Activated T-cell treated with anti-CD3 and anti-CD28 coated beads, Interleukin-2, amount 50 U/mL, for 24 hours (primary cell): ENCODE results near the gene UBE2J2.
"Not testable (repeated sequence)": the region's sequence is repeated elsewhere in the genome, so short reads cannot be mapped to it uniquely, and the experiment has no call there.

Source experiments
- DNase-seq: peaks from one replicate; pipeline ENCODE4 v3.0.0-alpha.2; 2020
- H3K27ac Mint-ChIP-seq: 2 replicates; pipeline ENCODE4 v1.8.0; 2020; ENCODE audit warnings: mild to moderate bottlenecking, mixed read lengths
- H3K27me3 Mint-ChIP-seq: 2 replicates; pipeline ENCODE4 v1.8.0; 2020; ENCODE audit warnings: mixed read lengths
- H3K36me3 Mint-ChIP-seq: 2 replicates; pipeline ENCODE4 v1.8.0; 2020; ENCODE audit warnings: low read depth, mixed read lengths
- H3K4me1 Mint-ChIP-seq: 2 replicates; pipeline ENCODE4 v1.8.0; 2020; ENCODE audit warnings: low read depth, mixed read lengths
- H3K4me3 Mint-ChIP-seq: 2 replicates; pipeline ENCODE4 v1.8.0; 2020; ENCODE audit warnings: mild to moderate bottlenecking, moderate library complexity, mixed read lengths
- H3K9me3 Mint-ChIP-seq: 2 replicates; pipeline ENCODE4 v1.8.0; 2020; ENCODE audit warnings: mixed read lengths

Gene UBE2J2

DNA sequence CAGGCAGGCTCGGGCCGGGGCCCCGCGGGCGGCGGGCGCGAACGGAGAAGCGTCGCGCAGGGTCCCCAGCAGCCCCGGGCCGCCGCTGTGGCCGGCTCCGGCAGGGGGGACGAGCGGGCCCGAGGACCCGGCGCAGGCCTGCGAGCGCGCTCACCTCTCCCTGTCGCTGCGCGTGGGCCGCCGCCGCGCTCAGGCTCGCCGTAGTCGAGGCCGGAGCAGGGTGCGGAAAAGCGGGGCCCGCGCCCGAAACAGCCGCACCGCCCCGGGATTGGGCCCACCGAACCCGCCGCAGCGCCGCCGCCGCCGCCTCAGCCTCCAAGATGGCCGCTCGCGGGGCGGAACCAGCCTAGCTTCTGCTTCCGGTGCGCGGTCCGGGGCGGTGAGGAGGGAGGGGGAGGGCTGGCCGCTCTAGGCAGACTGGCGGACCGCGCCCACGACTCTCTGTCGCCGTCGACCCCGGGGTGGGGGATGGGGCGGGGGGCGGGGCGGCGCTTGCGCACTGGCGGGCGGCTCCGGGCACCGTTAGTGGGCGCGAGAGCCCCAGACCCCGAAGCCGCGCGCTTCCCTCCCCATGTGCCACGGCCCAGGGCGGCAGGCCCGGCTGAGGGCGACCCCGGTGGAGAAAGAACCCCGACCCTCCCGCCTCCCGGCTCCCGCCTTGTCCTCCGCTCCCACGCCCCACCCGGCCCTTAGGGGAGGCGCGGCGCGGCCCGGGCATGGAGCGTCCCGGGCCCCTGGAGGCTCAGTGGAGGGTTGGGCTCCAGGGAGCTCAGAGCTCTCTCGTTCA is at the start of gene UBE2J2:
Gene UBE2J2, minus strand, starts transcription at position 343 of the 787 bp plus-strand sequence. CDS start 5,862 bp downstream, outside the sequence.
- Mint-ChIP-seq H3K4me3 (peak within 1 kb of the TSS; percentile 91), H3K9me3 (no peaks in the 10 kb centered on the region), H3K36me3 (peaks cover 39% of the 10 kb centered on the region), H3K4me1 (peaks cover 41% of the 10 kb centered on the region), H3K27ac (peak within 1 kb of the TSS; percentile 94), H3K27me3 (no peaks in the 10 kb centered on the region)
- DNase-seq: peak; percentile 95

DNA sequence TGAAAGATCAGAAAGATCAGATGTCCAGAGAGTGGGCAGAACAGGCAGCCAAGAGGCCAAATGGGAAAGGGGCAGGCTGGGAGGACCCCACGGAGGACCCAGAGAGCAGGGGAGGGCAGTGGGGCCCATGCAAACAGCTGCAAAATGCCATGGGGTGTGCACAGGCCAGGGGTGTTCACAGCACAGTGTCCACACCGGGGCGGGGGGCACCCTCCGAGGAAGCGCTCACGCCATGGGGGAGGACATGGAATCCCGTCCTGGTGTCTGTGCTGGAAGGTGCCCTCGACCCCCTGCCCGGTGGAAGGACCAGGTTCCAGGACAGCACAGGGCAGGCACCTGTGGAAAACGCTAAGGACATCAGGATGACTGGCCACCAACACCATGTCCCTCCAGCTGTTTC is 49.3 kb upstream of the UBE2J2 start:
- Mint-ChIP-seq H3K36me3 (peaks cover 55% of the 10 kb centered on the region), H3K4me3 (peak overlapping the region; percentile 82), H3K27me3 (no peaks in the 10 kb centered on the region), H3K27ac (peak overlapping the region; percentile 90), H3K4me1 (peaks cover 45% of the 10 kb centered on the region), H3K9me3 (no peaks in the 10 kb centered on the region)
- no peak for DNase-seq

DNA sequence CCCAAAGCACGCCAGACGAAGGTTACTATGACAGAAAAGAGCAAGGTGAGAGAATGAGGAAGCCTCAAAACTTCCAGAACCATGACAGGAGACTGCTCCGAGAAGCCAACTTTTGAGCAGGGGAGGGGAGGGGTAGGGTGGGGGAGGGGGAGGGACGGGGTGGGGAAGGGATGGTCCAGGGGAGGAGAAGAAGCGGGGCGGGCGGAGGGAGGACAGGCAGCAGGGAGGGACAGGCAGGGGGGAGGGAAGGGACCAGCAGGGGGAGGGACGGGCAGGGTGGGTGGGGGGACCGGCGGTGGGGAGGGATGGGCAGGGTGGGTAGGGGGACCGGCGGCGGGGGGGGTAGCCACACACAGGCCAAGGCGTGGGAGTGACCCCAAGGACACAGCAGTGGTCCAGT is 48.8 kb upstream of the UBE2J2 start:
- peak overlapping the region; percentile 82 for H3K4me3 Mint-ChIP-seq
- H3K9me3 Mint-ChIP-seq: no peaks in the 10 kb centered on the region
- H3K4me1 Mint-ChIP-seq: peaks cover 45% of the 10 kb centered on the region
- DNase-seq: no peak
- H3K27me3 Mint-ChIP-seq: no peaks in the 10 kb centered on the region
- peaks cover 55% of the 10 kb centered on the region for H3K36me3 Mint-ChIP-seq
- peak overlapping the region; percentile 90 for H3K27ac Mint-ChIP-seq

DNA sequence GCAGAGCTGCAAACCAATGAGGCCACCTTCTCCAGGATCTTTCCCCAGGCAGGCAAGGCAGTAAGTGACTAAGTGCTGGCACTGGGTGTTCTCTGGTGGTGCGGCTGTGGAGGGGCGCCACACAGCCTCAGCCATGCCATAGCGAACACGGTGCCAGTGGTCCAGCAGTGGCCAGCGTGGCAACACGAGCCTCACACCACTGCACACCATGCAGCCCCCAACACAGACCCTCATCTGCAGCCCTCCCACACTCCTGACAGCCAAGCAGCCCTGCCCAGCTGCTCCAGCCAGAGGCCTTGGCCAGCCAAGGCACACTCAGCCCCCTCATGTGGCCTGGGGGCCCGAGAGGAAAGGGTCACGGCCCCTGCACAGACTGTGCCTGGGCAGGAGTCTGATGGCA is 47.8 kb upstream of the UBE2J2 start:
- Mint-ChIP-seq H3K4me1 (peaks cover 41% of the 10 kb centered on the region), H3K27me3 (no peaks in the 10 kb centered on the region), H3K9me3 (no peaks in the 10 kb centered on the region), H3K27ac (peak overlapping the region; percentile 78), H3K4me3 (peak overlapping the region; percentile 25), H3K36me3 (peaks cover 55% of the 10 kb centered on the region)
- no peak for DNase-seq

DNA sequence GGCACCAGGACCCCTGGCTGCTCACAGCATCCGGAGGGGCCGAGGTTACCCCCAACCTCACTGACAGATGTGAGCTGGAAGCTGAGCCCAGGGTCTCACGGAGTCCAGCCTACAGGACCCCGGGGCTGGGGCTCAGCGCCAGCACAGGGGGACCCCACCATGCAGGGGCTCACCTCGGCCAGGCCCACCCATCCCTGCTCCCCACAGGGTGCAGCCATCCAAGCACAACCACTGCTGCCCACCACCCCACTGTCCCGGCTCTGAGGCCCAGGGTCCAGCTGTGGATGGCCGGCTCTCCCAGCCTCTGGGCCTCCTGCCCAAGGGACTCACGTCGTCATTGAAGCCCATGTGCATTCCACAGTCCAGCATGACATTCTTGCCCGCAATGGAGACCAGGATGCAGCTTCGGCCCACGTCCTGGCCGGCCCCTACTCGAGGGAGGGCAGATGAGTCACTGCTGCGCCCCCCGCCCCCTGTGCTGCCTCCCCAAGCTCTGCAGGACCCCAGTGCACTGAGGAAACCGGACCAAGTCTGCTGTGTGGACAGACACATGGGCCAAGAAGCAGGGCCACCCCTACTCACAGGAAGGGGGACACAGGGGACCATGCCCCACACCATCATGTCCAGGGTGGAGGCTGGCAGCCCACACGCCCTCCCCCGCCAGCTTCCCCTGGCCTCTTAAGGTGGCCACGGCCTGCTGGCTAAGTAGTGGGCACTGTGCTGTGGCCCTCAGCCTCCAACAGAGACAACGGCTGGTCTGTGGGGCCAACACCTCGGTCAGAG is 47.2 kb upstream of the UBE2J2 start:
- Mint-ChIP-seq H3K36me3 (peaks cover 60% of the 10 kb centered on the region), H3K27ac (peak overlapping the region; percentile 78), H3K4me3 (peak overlapping the region; percentile 25)

DNA sequence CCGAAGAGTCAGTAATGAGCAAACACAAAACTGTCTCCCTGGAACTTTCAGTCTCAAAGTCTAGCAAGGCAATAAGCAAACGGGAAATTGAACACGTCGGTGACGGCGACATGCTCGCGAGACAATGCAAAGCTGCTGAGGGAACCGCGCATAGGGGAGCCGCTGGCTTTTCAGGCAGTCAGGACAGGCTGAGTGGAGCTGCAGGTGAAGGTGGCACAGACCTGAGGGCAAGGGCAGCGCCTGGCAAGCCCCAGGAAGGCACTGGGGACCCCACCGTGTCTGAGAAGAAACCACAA is 45.9 kb upstream of the UBE2J2 start:
- Mint-ChIP-seq H3K4me1 (peaks cover 29% of the 10 kb centered on the region), H3K36me3 (peaks cover 71% of the 10 kb centered on the region), H3K27me3 (no peaks in the 10 kb centered on the region), H3K4me3 (no peak overlapping the region), H3K27ac (peak overlapping the region; percentile 71), H3K9me3 (no peaks in the 10 kb centered on the region)
- DNase-seq: no peak

More for the DNA sequence above, 47.2 kb upstream of the UBE2J2 start:
- H3K9me3 Mint-ChIP-seq: no peaks in the 10 kb centered on the region
- H3K4me1 Mint-ChIP-seq: peaks cover 36% of the 10 kb centered on the region
- no peaks in the 10 kb centered on the region for H3K27me3 Mint-ChIP-seq
- no peak for DNase-seq

DNA sequence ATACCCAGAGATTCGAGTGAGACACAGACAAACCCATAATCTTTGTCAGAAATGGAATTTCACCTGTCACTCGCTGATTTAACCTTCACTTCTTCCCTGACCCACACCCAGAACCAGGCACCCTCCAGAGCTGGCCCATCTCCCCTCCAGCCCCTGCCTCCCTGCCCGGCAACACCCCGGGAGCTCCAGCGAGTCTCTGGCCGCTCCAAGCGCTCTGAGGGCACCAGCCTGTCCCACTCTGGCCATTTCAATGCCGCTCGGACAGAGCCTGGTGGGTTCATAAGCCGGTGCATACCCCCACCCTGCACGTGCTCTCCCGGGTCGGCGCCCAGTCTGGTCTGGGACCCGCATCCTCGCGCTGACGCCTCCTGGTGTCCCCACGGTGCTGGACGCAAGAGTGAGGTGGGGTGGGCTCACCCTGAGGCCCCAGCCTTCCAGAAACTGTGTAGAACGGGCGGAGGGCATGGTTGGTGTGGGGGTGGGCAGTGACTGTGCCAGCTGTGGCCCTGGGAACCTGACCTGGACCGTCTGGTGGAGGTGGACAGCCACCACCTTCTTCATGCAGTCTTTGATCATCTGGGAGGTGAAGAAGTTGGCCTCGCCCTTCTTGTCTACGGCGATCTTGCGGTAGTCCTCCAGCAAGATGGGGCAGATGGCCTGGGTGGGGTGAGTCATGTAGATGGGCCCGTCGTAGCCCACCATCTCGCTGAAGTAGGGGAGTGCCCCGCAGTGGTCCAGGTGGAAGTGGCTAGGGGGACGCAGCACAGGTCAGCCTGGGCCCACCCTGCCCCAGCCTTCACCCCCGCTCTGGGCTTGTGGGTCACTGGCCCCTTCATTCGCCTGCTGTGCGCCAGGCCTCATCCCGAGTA is 45.4 kb upstream of the UBE2J2 start:
- no peaks in the 10 kb centered on the region for H3K27me3 Mint-ChIP-seq
- peaks cover 28% of the 10 kb centered on the region for H3K4me1 Mint-ChIP-seq
- no peak for DNase-seq
- peaks cover 75% of the 10 kb centered on the region for H3K36me3 Mint-ChIP-seq
- H3K4me3 Mint-ChIP-seq: no peak overlapping the region
- no peaks in the 10 kb centered on the region for H3K9me3 Mint-ChIP-seq
- peak overlapping the region; percentile 71 for H3K27ac Mint-ChIP-seq

DNA sequence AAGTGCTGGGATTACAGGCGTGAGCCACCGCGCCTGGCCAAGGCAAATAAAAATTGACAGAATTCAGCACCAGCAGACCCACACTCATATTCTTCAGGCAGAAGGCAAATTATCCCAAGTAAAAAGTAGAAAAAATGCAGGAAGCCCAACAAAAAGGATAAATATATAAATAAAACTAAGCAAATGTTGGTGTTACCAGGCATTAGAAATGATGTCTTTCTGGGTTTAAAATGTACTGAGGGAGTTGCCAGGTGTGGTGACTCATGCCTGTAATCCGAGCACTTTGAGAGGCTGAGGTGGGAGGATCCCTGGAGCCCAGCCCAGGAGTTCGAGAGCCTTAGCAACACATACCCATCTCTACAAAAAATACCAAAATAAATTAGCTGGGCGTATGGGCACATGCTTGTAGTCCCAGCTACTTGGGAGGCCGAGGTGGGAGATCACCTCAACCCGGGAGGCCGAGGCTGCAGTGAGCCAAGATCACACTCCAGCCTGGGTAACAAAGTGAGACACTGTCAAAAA is 44.5 kb upstream of the UBE2J2 start:
- no peak for DNase-seq
- no peaks in the 10 kb centered on the region for H3K9me3 Mint-ChIP-seq
- no peaks in the 10 kb centered on the region for H3K27me3 Mint-ChIP-seq
- peak overlapping the region; percentile 52 for H3K27ac Mint-ChIP-seq
- H3K4me1 Mint-ChIP-seq: peaks cover 23% of the 10 kb centered on the region
- peaks cover 79% of the 10 kb centered on the region for H3K36me3 Mint-ChIP-seq
- no peak overlapping the region for H3K4me3 Mint-ChIP-seq

DNA sequence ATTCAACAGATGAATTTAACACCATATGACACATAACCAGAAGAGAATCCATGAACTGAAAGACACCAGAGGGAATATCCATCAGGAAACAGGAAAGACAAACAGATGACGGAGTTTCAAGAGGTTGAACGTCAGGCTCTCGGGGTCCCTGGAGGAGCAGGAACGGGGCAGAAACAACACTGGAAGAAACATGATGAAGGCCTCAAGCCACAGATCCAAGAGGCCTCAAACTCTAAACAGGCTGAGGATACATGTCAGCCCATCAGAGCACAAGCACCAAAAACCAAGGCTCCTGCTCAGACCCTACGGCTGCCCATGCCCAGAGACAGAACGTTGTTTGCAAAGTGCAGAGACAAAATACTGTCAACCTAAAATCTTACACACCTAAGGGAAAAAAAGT is 43.8 kb upstream of the UBE2J2 start:
- Mint-ChIP-seq H3K27me3 (no peaks in the 10 kb centered on the region), H3K36me3 (peaks cover 84% of the 10 kb centered on the region), H3K4me1 (peaks cover 17% of the 10 kb centered on the region), H3K27ac (peak overlapping the region; percentile 1), H3K4me3 (no peak overlapping the region), H3K9me3 (no peaks in the 10 kb centered on the region)
- no peak for DNase-seq

DNA sequence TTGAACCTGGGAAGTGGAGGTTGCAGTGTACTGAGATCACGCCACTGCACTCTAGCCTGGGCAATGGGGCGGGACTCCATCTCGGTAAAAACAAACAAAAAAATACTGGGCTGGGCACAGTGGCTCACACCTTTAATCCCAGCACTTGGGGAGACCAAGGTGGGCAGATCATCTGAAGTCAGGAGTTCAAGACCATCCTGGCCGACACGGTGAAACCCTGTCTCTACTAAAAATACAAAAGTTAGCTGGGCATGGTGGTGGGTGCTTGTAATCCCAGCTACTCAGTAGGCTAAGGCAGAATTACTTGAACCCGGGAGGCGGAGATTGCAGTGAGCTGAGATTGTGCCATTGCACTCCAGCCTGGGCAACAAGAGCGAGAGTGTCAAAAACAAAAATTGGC is 42.5 kb upstream of the UBE2J2 start:
- H3K27ac Mint-ChIP-seq, H3K4me3 Mint-ChIP-seq, H3K4me1 Mint-ChIP-seq, DNase-seq, H3K9me3 Mint-ChIP-seq, H3K27me3 Mint-ChIP-seq: not testable (repeated sequence)
- peaks cover 84% of the 10 kb centered on the region for H3K36me3 Mint-ChIP-seq

DNA sequence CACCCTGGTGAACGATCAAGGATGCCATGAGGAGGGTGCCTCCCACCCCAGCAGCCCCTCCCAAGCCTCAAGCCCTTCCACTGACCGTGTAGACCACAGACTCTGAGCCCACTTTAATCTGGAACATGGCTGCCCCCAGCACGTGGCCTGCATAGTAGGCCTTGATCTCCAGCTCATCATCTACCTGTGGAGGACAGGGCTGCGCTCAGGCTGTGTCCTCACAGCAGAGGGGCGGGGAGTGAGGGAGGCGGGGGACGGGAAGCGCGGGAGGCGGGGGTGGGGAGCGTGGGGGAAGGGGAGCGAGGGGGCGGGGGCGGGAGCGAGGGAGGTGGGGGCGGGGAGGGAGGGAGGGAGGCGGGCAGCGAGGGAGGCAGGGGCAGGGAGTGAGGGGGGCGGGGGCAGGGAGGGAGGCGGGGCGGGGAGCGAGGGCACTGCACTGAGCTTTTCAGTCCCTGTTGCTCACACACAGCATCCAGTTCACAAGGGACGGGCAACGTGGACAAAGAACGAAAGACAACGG is 41.8 kb upstream of the UBE2J2 start:
- Mint-ChIP-seq H3K27ac (peak overlapping the region; percentile 52), H3K9me3 (no peaks in the 10 kb centered on the region), H3K4me1 (peaks cover 4% of the 10 kb centered on the region), H3K27me3 (no peaks in the 10 kb centered on the region), H3K4me3 (no peak overlapping the region), H3K36me3 (peaks cover 86% of the 10 kb centered on the region)
- no peak for DNase-seq

DNA sequence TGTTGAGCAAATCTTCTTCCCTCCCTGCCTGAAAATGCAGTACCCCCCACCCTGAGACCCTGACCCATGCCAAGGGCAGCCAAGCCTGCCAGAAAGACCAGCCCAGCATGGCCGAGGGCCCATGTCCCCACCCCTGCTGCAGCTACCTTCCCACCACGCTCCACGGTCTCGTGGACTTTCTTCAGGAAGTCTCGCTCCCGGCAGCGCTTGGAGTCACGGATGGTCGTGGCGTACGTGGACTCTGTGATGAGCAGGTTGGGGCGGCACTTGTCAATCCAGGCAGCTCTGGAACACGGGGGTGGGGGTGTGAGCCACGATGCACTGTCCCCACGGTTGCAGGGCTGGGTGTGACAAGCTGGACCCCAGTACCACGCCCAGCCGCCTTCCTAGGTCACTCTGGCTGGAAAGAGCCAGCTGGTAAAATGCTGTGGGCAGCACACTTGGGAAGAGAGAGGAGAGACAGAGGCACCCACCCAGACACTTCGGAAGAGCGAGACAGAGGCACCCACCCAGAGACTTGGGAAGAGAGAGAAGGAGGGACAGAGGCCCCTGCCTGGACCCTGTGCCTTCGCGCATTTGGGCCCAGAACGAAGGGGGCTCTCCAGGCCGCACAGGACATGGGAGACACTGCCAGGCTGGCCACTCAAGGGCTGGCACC is 41.2 kb upstream of the UBE2J2 start:
- no peaks in the 10 kb centered on the region for H3K27me3 Mint-ChIP-seq
- peaks cover 86% of the 10 kb centered on the region for H3K36me3 Mint-ChIP-seq
- peaks cover 7% of the 10 kb centered on the region for H3K4me1 Mint-ChIP-seq
- H3K9me3 Mint-ChIP-seq: no peaks in the 10 kb centered on the region
- DNase-seq: no peak
- peak overlapping the region; percentile 52 for H3K27ac Mint-ChIP-seq
- H3K4me3 Mint-ChIP-seq: no peak overlapping the region

DNA sequence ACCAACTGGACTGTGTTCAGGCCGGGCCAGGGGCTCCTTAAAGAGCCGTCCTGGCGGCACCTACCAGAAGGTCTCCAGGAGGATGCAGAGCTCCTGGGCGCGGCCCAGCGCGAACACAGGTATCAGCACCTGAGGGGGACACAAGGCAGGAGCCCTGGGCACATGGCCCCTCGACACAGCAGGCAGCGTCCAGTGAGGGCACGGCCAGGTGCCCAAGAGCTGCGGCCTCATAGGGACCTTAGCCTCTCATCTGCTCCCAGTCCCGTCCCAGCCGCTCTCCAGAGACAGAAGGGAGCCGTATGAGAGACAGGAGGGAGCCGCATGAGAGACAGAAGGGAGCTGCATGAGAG is 40.6 kb upstream of the UBE2J2 start:
- Mint-ChIP-seq H3K36me3 (peaks cover 86% of the 10 kb centered on the region), H3K9me3 (no peaks in the 10 kb centered on the region), H3K4me1 (peaks cover 11% of the 10 kb centered on the region), H3K27me3 (no peaks in the 10 kb centered on the region), H3K27ac (no peak overlapping the region), H3K4me3 (no peak overlapping the region)
- DNase-seq: no peak
